Karpas-422 (cell line): ENCODE data around the gene IER5. TPM values are rescaled to one million over a fixed set of nuclear protein-coding genes. Genes with fewer than 3 reads are reported as not detected.
"Not testable (repeated sequence)": the region's sequence is repeated elsewhere in the genome, so short reads cannot be mapped to it uniquely, and the experiment has no call there.

Experiments
- DNase-seq: peaks from one replicate; pipeline ENCODE4 v3.0.0-alpha.2; 2015
- H2AFZ ChIP-seq: fragments of 200-600 bp; sonication (generic); 2 replicates; pipeline ENCODE4 v1.6.1; 2014; ENCODE audit warnings: antibody characterized with exemption, low read length, mixed read lengths
- H3K27ac ChIP-seq: fragments of 200-600 bp; sonication (generic); 2 replicates; pipeline ENCODE4 v1.5.1; 2014; ENCODE audit warnings: mild to moderate bottlenecking, low read length, moderate library complexity
- H3K27me3 ChIP-seq: fragments of 200-600 bp; sonication (generic); 2 replicates; pipeline ENCODE4 v1.6.1; 2014; ENCODE audit warnings: low read length, mixed read lengths
- H3K36me3 ChIP-seq: fragments of 200-600 bp; sonication (generic); 2 replicates; pipeline ENCODE4 v1.6.1; 2014; ENCODE audit warnings: low read length, mixed read lengths; ENCODE audit not compliant: insufficient read depth
- H3K4me1 ChIP-seq: fragments of 200-600 bp; sonication (generic); 2 replicates; pipeline ENCODE4 v1.6.1; 2014; ENCODE audit warnings: mild to moderate bottlenecking, low read length, mixed read lengths
- H3K4me2 ChIP-seq: fragments of 200-600 bp; sonication (generic); 2 replicates; pipeline ENCODE4 v1.6.1; 2014; ENCODE audit warnings: low read length, low read depth, mild to moderate bottlenecking; ENCODE audit not compliant: poor library complexity, severe bottlenecking
- H3K4me3 ChIP-seq: fragments of 200-600 bp; sonication (generic); 2 replicates; pipeline ENCODE4 v1.5.1; 2014; ENCODE audit warnings: mild to moderate bottlenecking, antibody characterized with exemption, low read length, mixed read lengths
- H3K79me2 ChIP-seq: fragments of 200-600 bp; sonication (generic); 2 replicates; pipeline ENCODE4 v1.6.1; 2014; ENCODE audit warnings: mild to moderate bottlenecking, low read length, mixed read lengths
- H3K9ac ChIP-seq: fragments of 200-600 bp; sonication (generic); 2 replicates; pipeline ENCODE4 v1.6.0; 2014; ENCODE audit warnings: low read length
- H3K9me2 ChIP-seq: fragments of 200-600 bp; sonication (generic), shearing (Covaris generic); replicated peaks from 2 replicates; pipeline ENCODE4 v1.6.0; 2014; ENCODE audit warnings: mild to moderate bottlenecking, low read length, moderate library complexity; ENCODE audit not compliant: insufficient read depth
- H3K9me3 ChIP-seq: fragments of 300-700, 200-600 bp; sonication (generic); 2 replicates; pipeline ENCODE4 v1.6.1; 2014; ENCODE audit warnings: low read length, mixed read lengths
- H4K20me1 ChIP-seq: fragments of 200-600 bp; sonication (generic); 2 replicates; pipeline ENCODE4 v1.6.1; 2014; ENCODE audit warnings: mild to moderate bottlenecking, antibody characterized with exemption, low read length, low read depth; ENCODE audit not compliant: insufficient read depth
- total RNA-seq: library from RNA; depleted of rRNA; stranded (reverse); fragments of >200 nt; shearing (Covaris generic); gene quantifications from 2 replicates; pipeline ENCODE4 v1.2.3, GENCODE V29; 2014; ENCODE audit warnings: low replicate concordance

Gene IER5
- total RNA-seq, 1 experiment from 2014 or later = 5.3 TPM

GRCh38 chr1:181056560-181056959, 31.9 kb upstream of the IER5 start:
- no peaks in the 10 kb centered on the region for H3K9me3 ChIP-seq
- H3K4me3 ChIP-seq = no peak overlapping the region
- H2AFZ ChIP-seq = no peak overlapping the region
- H3K27me3 ChIP-seq = no peaks in the 10 kb centered on the region
- H3K36me3 ChIP-seq = no peaks in the 10 kb centered on the region
- H4K20me1 ChIP-seq = no peaks in the 10 kb centered on the region
- peaks cover 3% of the 10 kb centered on the region for H3K4me1 ChIP-seq
- no peak for DNase-seq
- no peak overlapping the region for H3K27ac ChIP-seq
- no peaks in the 10 kb centered on the region for H3K79me2 ChIP-seq
- no peaks in the 10 kb centered on the region for H3K9me2 ChIP-seq
- H3K4me2 ChIP-seq = no peak overlapping the region
- H3K9ac ChIP-seq = no peak overlapping the region

DNA sequence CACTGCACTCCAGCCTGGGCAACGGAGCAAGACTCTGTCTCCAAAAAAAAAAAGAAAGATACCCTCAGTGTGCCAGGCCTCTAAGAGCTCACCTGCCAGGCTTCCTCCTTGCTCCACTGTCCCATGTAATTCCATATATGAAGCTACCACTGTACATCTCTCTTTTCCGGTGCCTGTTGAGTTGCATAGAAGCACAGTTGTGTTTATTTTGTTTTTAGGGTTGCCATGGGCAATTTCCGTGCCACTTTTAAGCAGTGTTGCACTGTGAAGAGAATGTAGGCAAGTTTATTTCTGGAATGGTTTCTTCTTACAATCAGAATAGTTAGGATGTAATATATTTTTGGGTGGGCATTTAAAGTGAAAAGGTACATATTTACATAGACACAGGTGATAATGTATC, 31.4 kb upstream of the IER5 start:
- Histone ChIP-seq H3K9ac (no peak overlapping the region), H2AFZ (no peak overlapping the region), H3K9me3 (no peaks in the 10 kb centered on the region), H3K27ac (no peak overlapping the region), H3K4me1 (peaks cover 8% of the 10 kb centered on the region), H3K4me2 (no peak overlapping the region), H3K4me3 (no peak overlapping the region), H4K20me1 (no peaks in the 10 kb centered on the region), H3K36me3 (no peaks in the 10 kb centered on the region), H3K27me3 (no peaks in the 10 kb centered on the region), H3K79me2 (no peaks in the 10 kb centered on the region), H3K9me2 (no peaks in the 10 kb centered on the region)
- DNase-seq = no peak

DNA sequence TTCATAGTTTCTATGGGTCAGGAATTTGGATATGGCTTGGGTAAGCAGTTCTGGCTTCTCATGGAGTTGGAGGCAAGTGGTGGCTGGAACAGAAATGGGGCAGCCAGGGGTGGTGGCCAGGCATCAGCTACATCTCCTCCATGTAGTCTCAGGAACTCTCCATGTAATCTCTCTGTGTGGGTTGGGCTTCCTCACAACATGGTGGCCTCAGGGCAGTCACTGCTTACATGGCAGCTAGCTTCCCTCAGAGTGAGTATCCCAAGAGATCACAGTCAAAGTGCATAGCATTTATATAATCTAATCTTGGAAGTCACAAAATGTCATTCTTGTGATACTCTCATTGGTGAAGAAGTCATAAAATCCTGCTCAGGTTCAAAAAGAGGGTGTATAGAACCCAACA, 29.1 kb upstream of the IER5 start:
- no peaks in the 10 kb centered on the region for H3K9me3 ChIP-seq
- no peak overlapping the region for H3K4me3 ChIP-seq

DNA sequence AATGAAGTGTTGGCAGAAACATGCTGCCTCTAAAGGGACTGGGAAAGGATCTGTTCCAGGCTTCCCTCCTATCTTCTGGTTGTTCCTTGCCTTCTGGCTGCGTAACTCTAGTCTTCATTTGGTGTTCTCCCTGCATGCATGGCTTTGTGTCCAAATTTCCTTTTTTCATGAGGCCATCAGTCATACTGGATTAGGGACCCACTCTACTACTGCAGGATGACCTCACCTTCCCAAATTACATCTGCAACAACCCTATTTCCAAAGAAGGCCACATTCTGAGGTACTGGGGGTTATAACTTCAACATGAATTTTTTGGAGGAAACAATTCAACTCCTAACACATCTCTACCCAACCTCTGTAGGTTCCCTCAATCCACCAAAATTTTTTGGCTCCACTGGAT, 28.4 kb upstream of the IER5 start:
- no peaks in the 10 kb centered on the region for H3K27me3 ChIP-seq
- H3K9me2 ChIP-seq = no peaks in the 10 kb centered on the region
- H3K36me3 ChIP-seq = no peaks in the 10 kb centered on the region
- H3K9me3 ChIP-seq = no peaks in the 10 kb centered on the region
- H4K20me1 ChIP-seq = no peaks in the 10 kb centered on the region
- DNase-seq = no peak
- no peak overlapping the region for H3K27ac ChIP-seq
- H3K79me2 ChIP-seq = no peaks in the 10 kb centered on the region
- no peak overlapping the region for H3K4me2 ChIP-seq
- no peak overlapping the region for H3K4me3 ChIP-seq
- H3K9ac ChIP-seq = no peak overlapping the region
- peaks cover 22% of the 10 kb centered on the region for H3K4me1 ChIP-seq
- no peak overlapping the region for H2AFZ ChIP-seq

More for the DNA sequence above, 29.1 kb upstream of the IER5 start:
- no peak overlapping the region for H3K9ac ChIP-seq
- peaks cover 22% of the 10 kb centered on the region for H3K4me1 ChIP-seq
- H3K79me2 ChIP-seq = no peaks in the 10 kb centered on the region
- H3K27ac ChIP-seq = no peak overlapping the region
- DNase-seq = no peak
- H3K9me2 ChIP-seq = no peaks in the 10 kb centered on the region
- H3K4me2 ChIP-seq = no peak overlapping the region
- H3K36me3 ChIP-seq = no peaks in the 10 kb centered on the region
- no peaks in the 10 kb centered on the region for H4K20me1 ChIP-seq
- H2AFZ ChIP-seq = no peak overlapping the region
- no peaks in the 10 kb centered on the region for H3K27me3 ChIP-seq

- not testable (repeated sequence) for H2AFZ ChIP-seq, H3K36me3 ChIP-seq, H3K4me2 ChIP-seq, H3K9me2 ChIP-seq, H3K4me3 ChIP-seq, DNase-seq, H3K79me2 ChIP-seq, H3K27ac ChIP-seq, H3K9me3 ChIP-seq, H3K9ac ChIP-seq, H4K20me1 ChIP-seq, H3K27me3 ChIP-seq
- H3K4me1 ChIP-seq = peaks cover 22% of the 10 kb centered on the region
Measured at GRCh38 chr1:181060947-181061346, 27.6 kb upstream of the IER5 start.

DNA sequence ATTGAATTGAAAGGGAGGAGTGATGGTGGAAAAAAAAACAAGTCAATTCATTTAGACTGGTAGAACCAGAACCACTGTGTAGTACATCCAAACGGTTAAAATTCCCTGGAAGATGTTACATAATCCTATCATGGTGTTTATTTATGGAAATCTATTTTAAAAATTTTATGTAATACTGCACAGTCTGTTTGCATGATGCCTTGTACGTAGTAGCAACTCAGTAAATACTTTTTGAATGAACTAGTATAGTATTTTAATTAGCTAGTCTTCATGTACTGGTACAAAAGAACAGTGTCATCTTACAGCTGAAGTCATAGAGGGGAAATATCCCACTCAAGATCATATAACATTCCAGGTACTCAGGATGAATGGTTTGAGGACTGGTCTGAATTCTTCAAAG, 27.0 kb upstream of the IER5 start:
- H3K4me1 ChIP-seq = peaks cover 22% of the 10 kb centered on the region
- no peaks in the 10 kb centered on the region for H3K36me3 ChIP-seq
- H2AFZ ChIP-seq = no peak overlapping the region
- H3K4me2 ChIP-seq = peak overlapping the region; percentile 67
- no peaks in the 10 kb centered on the region for H3K9me3 ChIP-seq
- no peak overlapping the region for H3K27ac ChIP-seq
- H3K27me3 ChIP-seq = no peaks in the 10 kb centered on the region
- H4K20me1 ChIP-seq = no peaks in the 10 kb centered on the region
- no peaks in the 10 kb centered on the region for H3K79me2 ChIP-seq
- 0 out of 2 replicates have a peak overlapping the region, but pooled peaks have one; percentile 50 for H3K4me3 ChIP-seq
- H3K9ac ChIP-seq = no peak overlapping the region
- DNase-seq = no peak
- H3K9me2 ChIP-seq = no peaks in the 10 kb centered on the region

GRCh38 chr1:181061891-181062835, 26.3 kb upstream of the IER5 start:
- Histone ChIP-seq H2AFZ (peak overlapping the region; percentile 82), H3K4me1 (peaks cover 22% of the 10 kb centered on the region), H3K36me3 (no peaks in the 10 kb centered on the region), H3K4me3 (peak overlapping the region; percentile 50; the same call in 1 of the 2 replicates), H3K9me3 (no peaks in the 10 kb centered on the region), H3K79me2 (no peaks in the 10 kb centered on the region), H3K9ac (peak overlapping the region; percentile 42), H3K4me2 (peak overlapping the region; percentile 67), H3K27me3 (no peaks in the 10 kb centered on the region), H4K20me1 (no peaks in the 10 kb centered on the region), H3K27ac (peak overlapping the region; percentile 35; the same call in 1 of the 2 replicates), H3K9me2 (no peaks in the 10 kb centered on the region)
- peak; percentile 72 for DNase-seq

DNA sequence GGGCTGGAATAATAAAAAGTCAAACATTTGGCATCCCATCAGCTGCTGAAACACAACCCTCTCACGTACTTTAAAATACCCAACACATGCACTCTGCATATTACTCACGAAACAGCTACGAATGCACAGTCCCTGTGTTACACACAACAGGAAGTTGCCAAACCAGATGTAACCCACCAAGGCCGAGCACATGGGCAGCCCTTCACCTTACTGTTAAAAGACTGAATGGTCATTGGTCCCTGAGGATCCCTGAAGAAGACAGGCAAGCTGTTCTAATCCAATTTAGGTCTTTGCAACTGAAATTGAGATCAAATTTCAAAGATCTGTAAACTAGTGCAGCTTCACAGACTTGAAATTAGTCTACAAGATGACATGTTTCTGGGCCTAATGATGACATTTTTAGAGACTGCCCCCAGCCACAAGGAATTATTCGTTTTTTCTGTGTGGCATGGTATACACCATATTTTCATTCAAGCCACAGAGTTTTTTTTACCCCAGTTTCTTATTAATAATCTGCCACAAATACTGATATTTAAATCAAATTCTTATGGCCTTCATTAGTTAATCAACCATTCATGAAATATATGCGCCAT, 25.6 kb upstream of the IER5 start:
- no peaks in the 10 kb centered on the region for H4K20me1 ChIP-seq
- peak overlapping the region; percentile 82 for H2AFZ ChIP-seq
- no peaks in the 10 kb centered on the region for H3K79me2 ChIP-seq
- peaks cover 22% of the 10 kb centered on the region for H3K4me1 ChIP-seq
- no peaks in the 10 kb centered on the region for H3K36me3 ChIP-seq
- H3K9ac ChIP-seq = peak overlapping the region; percentile 2; the same call in 1 of the 2 replicates
- no peak overlapping the region for H3K27ac ChIP-seq
- H3K4me3 ChIP-seq = peak overlapping the region; percentile 50; the same call in 1 of the 2 replicates
- H3K27me3 ChIP-seq = no peaks in the 10 kb centered on the region
- H3K4me2 ChIP-seq = peak overlapping the region; percentile 67
- peak; percentile 59 for DNase-seq
- H3K9me2 ChIP-seq = no peaks in the 10 kb centered on the region
- H3K9me3 ChIP-seq = no peaks in the 10 kb centered on the region
